Loucy (cell line): Measurements from ENCODE around the gene PRLR.

Experiments
- H2AFZ ChIP-seq: fragments of 200-600 bp; sonication (generic); 2 replicates; pipeline ENCODE4 v1.6.0; 2016; ENCODE audit warnings: antibody characterized with exemption, mild to moderate bottlenecking, low read length, moderate library complexity
- H3F3A ChIP-seq: fragments of 200-600 bp; 2 replicates; pipeline ENCODE4 v1.6.0; 2016; ENCODE audit warnings: antibody characterized with exemption, low read depth, mild to moderate bottlenecking
- H3K27me3 ChIP-seq: fragments of 200-600 bp; sonication (generic); 2 replicates; pipeline ENCODE4 v1.6.1; 2014; ENCODE audit warnings: low read length, mild to moderate bottlenecking; ENCODE audit not compliant: insufficient read depth, poor library complexity, severe bottlenecking
- H3K36me3 ChIP-seq: fragments of 200-600 bp; sonication (generic); 2 replicates; pipeline ENCODE4 v1.6.1; 2016; ENCODE audit warnings: low read length; ENCODE audit not compliant: insufficient read depth
- H3K4me1 ChIP-seq: fragments of 200-600 bp; sonication (generic); 2 replicates; pipeline ENCODE4 v1.5.1; 2014; ENCODE audit warnings: low read length, mild to moderate bottlenecking; ENCODE audit not compliant: insufficient read depth, poor library complexity, severe bottlenecking
- H3K4me2 ChIP-seq: fragments of 200-600 bp; sonication (generic); 2 replicates; pipeline ENCODE4 v1.6.0; 2014; ENCODE audit warnings: antibody characterized with exemption, low read length, low read depth, mild to moderate bottlenecking; ENCODE audit not compliant: poor library complexity, severe bottlenecking
- H3K4me3 ChIP-seq: fragments of 200-600 bp; sonication (generic); 2 replicates; pipeline ENCODE4 v1.5.1; 2014; ENCODE audit warnings: low read length, mild to moderate bottlenecking, mixed read lengths; ENCODE audit not compliant: poor library complexity, severe bottlenecking
- H3K79me2 ChIP-seq: fragments of 200-600 bp; sonication (generic); 2 replicates; pipeline ENCODE4 v1.6.1; 2014; ENCODE audit warnings: low read length; ENCODE audit not compliant: insufficient read depth
- H3K9ac ChIP-seq: fragments of 200-600 bp; sonication (generic); 2 replicates; pipeline ENCODE4 v1.6.0; 2014; ENCODE audit warnings: mild to moderate bottlenecking, low read depth, low read length, moderate library complexity; ENCODE audit not compliant: poor library complexity, severe bottlenecking
- H3K9me2 ChIP-seq: fragments of 200-600 bp; sonication (generic); replicated peaks from 2 replicates; pipeline ENCODE4 v1.6.1; 2016; ENCODE audit warnings: low read depth, low read length, mixed read lengths
- H3K9me3 ChIP-seq: fragments of 200-600 bp; sonication (generic); 2 replicates; pipeline ENCODE4 v1.6.1; 2014; ENCODE audit warnings: mild to moderate bottlenecking, antibody characterized with exemption, low read length, low read depth; ENCODE audit not compliant: insufficient read depth
- H4K20me1 ChIP-seq: fragments of 200-600 bp; sonication (generic); 2 replicates; pipeline ENCODE4 v1.6.0; 2014; ENCODE audit warnings: antibody characterized with exemption, low read length, mild to moderate bottlenecking; ENCODE audit not compliant: insufficient read depth, poor library complexity, severe bottlenecking
- EZH2phosphoT487 ChIP-seq: fragments of 200-600 bp; IDR thresholded peaks from 2 replicates; pipeline ENCODE4 v1.6.1; 2018; ENCODE audit warnings: antibody characterized with exemption, mild to moderate bottlenecking, moderate library complexity, borderline replicate concordance
- TF ChIP-seq, protein P1 (sequence below): fragments of 200-600 bp; sonication (generic); conservative IDR thresholded peaks from 2 replicates; pipeline ENCODE4 v1.5.1; 2014; ENCODE audit warnings: mild to moderate bottlenecking, antibody characterized with exemption, low read length

The PRLR gene

DNA sequence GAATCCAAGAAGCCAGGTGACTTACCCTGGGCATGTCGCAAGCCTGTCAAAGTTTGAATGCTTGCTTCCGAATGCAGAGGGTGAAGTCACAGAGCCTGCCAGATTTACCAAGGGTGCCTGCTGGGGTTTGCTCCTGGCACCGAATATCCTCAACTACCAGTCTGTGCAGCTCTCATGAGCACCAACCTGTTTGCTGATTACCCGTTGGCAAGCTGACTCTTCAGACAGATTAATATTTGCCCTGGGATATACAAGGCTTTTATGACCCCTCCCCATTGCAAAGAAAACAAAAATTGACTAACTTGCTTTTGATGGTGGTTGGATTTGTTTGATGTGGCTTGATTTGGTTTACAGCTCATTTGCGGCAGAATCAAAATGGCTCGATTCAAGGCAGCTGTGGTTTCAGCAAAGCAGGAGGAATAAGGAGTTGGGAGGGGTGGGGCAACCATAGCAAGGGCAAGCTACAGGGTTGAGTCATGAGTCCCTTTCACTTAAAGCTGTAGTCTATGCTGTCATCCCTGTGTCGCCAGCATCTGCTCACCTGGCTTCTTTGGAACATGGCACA is 100.3 kb downstream of the PRLR start:
- Histone ChIP-seq H3K4me2 (peak overlapping the region; percentile 59), H3F3A (no peaks in the 10 kb centered on the region), H3K4me1 (peaks cover 17% of the 10 kb centered on the region), H2AFZ (no peak overlapping the region), H3K9me2 (no peaks in the 10 kb centered on the region), H3K27me3 (peaks cover 55% of the 10 kb centered on the region), H3K9me3 (no peaks in the 10 kb centered on the region), H4K20me1 (no peaks in the 10 kb centered on the region), H3K9ac (no peak overlapping the region), H3K4me3 (peak overlapping the region; percentile 37), H3K79me2 (no peaks in the 10 kb centered on the region), H3K36me3 (no peaks in the 10 kb centered on the region)
- no peak for TF ChIP-seq EZH2phosphoT487
- TF ChIP-seq, protein P1, sequence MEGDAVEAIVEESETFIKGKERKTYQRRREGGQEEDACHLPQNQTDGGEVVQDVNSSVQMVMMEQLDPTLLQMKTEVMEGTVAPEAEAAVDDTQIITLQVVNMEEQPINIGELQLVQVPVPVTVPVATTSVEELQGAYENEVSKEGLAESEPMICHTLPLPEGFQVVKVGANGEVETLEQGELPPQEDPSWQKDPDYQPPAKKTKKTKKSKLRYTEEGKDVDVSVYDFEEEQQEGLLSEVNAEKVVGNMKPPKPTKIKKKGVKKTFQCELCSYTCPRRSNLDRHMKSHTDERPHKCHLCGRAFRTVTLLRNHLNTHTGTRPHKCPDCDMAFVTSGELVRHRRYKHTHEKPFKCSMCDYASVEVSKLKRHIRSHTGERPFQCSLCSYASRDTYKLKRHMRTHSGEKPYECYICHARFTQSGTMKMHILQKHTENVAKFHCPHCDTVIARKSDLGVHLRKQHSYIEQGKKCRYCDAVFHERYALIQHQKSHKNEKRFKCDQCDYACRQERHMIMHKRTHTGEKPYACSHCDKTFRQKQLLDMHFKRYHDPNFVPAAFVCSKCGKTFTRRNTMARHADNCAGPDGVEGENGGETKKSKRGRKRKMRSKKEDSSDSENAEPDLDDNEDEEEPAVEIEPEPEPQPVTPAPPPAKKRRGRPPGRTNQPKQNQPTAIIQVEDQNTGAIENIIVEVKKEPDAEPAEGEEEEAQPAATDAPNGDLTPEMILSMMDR = no peak

DNA sequence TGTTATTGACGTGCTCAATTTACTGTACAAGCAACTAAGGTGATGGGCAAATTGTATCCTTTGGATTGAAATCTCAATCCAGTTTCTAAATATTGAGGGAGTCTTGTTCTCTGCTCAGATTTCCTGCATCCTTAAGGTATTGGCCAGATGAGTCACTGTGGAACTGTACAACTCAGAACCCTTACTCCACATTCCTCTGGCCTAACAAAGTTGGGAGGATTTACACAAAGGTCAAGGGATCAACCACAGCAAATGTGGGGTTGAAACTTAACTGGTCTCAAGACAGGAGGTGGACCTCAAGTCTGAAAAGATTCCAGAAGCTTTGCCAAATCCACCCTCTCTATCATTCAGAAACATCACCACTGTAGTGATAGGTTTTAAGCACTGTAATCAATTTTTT is 101.0 kb downstream of the PRLR start:
- Histone ChIP-seq H3K4me3 (no peak overlapping the region), H3K9ac (no peak overlapping the region), H3K36me3 (no peaks in the 10 kb centered on the region), H3K9me2 (no peaks in the 10 kb centered on the region), H4K20me1 (no peaks in the 10 kb centered on the region), H3K79me2 (no peaks in the 10 kb centered on the region), H3K4me2 (peak overlapping the region; percentile 59), H3F3A (no peaks in the 10 kb centered on the region), H2AFZ (no peak overlapping the region), H3K4me1 (peaks cover 11% of the 10 kb centered on the region), H3K9me3 (no peaks in the 10 kb centered on the region), H3K27me3 (peaks cover 55% of the 10 kb centered on the region)
- TF ChIP-seq, protein P1 = no peak
- TF ChIP-seq EZH2phosphoT487 = no peak

DNA sequence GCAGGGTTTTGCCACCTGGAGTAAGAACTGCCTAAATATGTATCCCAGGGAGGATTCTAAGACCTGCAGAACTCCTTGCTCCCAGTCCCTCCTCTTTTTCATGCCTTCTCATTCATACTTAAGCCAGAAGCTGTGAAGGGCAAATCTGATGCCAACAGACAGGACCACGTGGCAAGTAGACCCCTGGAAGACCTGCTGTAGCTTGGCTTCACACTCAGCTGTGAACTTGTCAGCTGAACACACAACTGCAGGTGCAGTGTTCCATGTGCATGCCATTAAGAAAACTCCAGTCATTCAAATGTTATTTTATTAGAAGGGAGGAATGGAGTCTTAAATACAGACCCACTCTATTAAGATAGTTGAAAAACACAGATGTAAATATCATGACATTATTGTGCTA is 103.3 kb downstream of the PRLR start:
- H3K9me3 ChIP-seq = no peaks in the 10 kb centered on the region
- peaks cover 10% of the 10 kb centered on the region for H3K4me1 ChIP-seq
- H3K9ac ChIP-seq = no peak overlapping the region
- H3K4me2 ChIP-seq = no peak overlapping the region
- TF ChIP-seq, protein P1 = no peak
- no peak for TF ChIP-seq EZH2phosphoT487
- H3F3A ChIP-seq = no peaks in the 10 kb centered on the region
- no peak overlapping the region for H2AFZ ChIP-seq
- no peaks in the 10 kb centered on the region for H3K79me2 ChIP-seq
- H3K36me3 ChIP-seq = no peaks in the 10 kb centered on the region
- H4K20me1 ChIP-seq = no peaks in the 10 kb centered on the region
- no peaks in the 10 kb centered on the region for H3K9me2 ChIP-seq
- peaks cover 55% of the 10 kb centered on the region for H3K27me3 ChIP-seq
- H3K4me3 ChIP-seq = no peak overlapping the region
